DOHH2 (cell line): Measurements from ENCODE around the gene GGA2.

Experiments used
- H3F3A ChIP-seq: fragments of 200-600 bp; sonication (generic), shearing (Covaris generic); 2 replicates; pipeline ENCODE4 v1.6.0; 2016; ENCODE audit warnings: antibody characterized with exemption, mild to moderate bottlenecking; ENCODE audit not compliant: control insufficient read depth, insufficient read depth
- H3K27ac ChIP-seq: fragments of 200-600 bp; sonication (generic); 2 replicates; pipeline ENCODE4 v1.5.1; 2014; ENCODE audit warnings: low read depth, mild to moderate bottlenecking, low read length, moderate library complexity
- H3K27me3 ChIP-seq: fragments of 200-600 bp; sonication (generic); 2 replicates; pipeline ENCODE4 v1.6.1; 2014; ENCODE audit warnings: mild to moderate bottlenecking, low read length, mixed read lengths; ENCODE audit not compliant: control insufficient read depth
- H3K36me3 ChIP-seq: fragments of 200-600 bp; sonication (generic); 2 replicates; pipeline ENCODE4 v1.6.1; 2014; ENCODE audit warnings: mild to moderate bottlenecking, low read length, moderate library complexity, mixed read lengths; ENCODE audit not compliant: control insufficient read depth
- H3K4me1 ChIP-seq: fragments of 200-600 bp; sonication (generic); 2 replicates; pipeline ENCODE4 v1.6.1; 2014; ENCODE audit warnings: mild to moderate bottlenecking, low read length, mixed read lengths; ENCODE audit not compliant: control insufficient read depth
- H3K4me2 ChIP-seq: fragments of 200-600 bp; sonication (generic); 2 replicates; pipeline ENCODE4 v1.6.0; 2014; ENCODE audit warnings: mild to moderate bottlenecking, low read length, moderate library complexity
- H3K4me3 ChIP-seq: fragments of 200-600 bp; sonication (generic); 2 replicates; pipeline ENCODE4 v1.5.1; 2014; ENCODE audit warnings: mild to moderate bottlenecking, low read length, mixed read lengths
- H3K79me2 ChIP-seq: fragments of 200-600 bp; sonication (generic); 2 replicates; pipeline ENCODE4 v1.6.1; 2014; ENCODE audit warnings: mild to moderate bottlenecking, low read length, mixed read lengths; ENCODE audit not compliant: control insufficient read depth
- H3K9me2 ChIP-seq: fragments of 200-600 bp; sonication (generic); replicated peaks from 2 replicates; pipeline ENCODE4 v1.6.1; 2014; ENCODE audit warnings: mild to moderate bottlenecking, low read length, mixed read lengths; ENCODE audit not compliant: control insufficient read depth
- H3K9me3 ChIP-seq: fragments of 200-600 bp; sonication (generic); 2 replicates; pipeline ENCODE4 v1.6.1; 2014; ENCODE audit warnings: antibody characterized with exemption, low read length, mixed read lengths; ENCODE audit not compliant: control insufficient read depth, insufficient read depth
- H4K20me1 ChIP-seq: fragments of 200-600 bp; sonication (generic); 2 replicates; pipeline ENCODE4 v1.6.0; 2014; ENCODE audit warnings: low read depth, mild to moderate bottlenecking, antibody characterized with exemption, low read length, moderate library complexity; ENCODE audit not compliant: control insufficient read depth, insufficient read depth
- EZH2phosphoT487 ChIP-seq: fragments of 200-600 bp; sonication (generic); IDR thresholded peaks from 2 replicates; pipeline ENCODE4 v1.6.1; 2017; ENCODE audit warnings: borderline replicate concordance, mild to moderate bottlenecking, antibody characterized with exemption, low read length, moderate library complexity, mixed read lengths
- TF ChIP-seq, protein P1 (sequence below): fragments of 200-600 bp; sonication (generic); IDR thresholded peaks from one replicate; pipeline ENCODE4 v1.5.1; 2014; ENCODE audit warnings: antibody characterized with exemption, mild to moderate bottlenecking, low read depth, low read length; ENCODE audit not compliant: poor library complexity, severe bottlenecking

The GGA2 gene

GRCh38 chr16:23524886-23525285 lies 14.6 kb upstream of the GGA2 start:
- Histone ChIP-seq H3K4me3 (no peak overlapping the region), H3K9me3 (peaks cover under 1% of the 10 kb centered on the region; the same call in 1 of the 2 replicates), H3K27ac (no peak overlapping the region), H3K9me2 (no peaks in the 10 kb centered on the region), H3K27me3 (no peaks in the 10 kb centered on the region), H3K36me3 (peaks cover 70% of the 10 kb centered on the region), H3K4me2 (no peak overlapping the region), H3F3A (peaks cover 32% of the 10 kb centered on the region), H3K4me1 (peaks cover 44% of the 10 kb centered on the region), H4K20me1 (no peaks in the 10 kb centered on the region), H3K79me2 (peaks cover 4% of the 10 kb centered on the region; the same call in 1 of the 2 replicates)
- TF ChIP-seq, protein P1, sequence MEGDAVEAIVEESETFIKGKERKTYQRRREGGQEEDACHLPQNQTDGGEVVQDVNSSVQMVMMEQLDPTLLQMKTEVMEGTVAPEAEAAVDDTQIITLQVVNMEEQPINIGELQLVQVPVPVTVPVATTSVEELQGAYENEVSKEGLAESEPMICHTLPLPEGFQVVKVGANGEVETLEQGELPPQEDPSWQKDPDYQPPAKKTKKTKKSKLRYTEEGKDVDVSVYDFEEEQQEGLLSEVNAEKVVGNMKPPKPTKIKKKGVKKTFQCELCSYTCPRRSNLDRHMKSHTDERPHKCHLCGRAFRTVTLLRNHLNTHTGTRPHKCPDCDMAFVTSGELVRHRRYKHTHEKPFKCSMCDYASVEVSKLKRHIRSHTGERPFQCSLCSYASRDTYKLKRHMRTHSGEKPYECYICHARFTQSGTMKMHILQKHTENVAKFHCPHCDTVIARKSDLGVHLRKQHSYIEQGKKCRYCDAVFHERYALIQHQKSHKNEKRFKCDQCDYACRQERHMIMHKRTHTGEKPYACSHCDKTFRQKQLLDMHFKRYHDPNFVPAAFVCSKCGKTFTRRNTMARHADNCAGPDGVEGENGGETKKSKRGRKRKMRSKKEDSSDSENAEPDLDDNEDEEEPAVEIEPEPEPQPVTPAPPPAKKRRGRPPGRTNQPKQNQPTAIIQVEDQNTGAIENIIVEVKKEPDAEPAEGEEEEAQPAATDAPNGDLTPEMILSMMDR: no peak
- no peak for TF ChIP-seq EZH2phosphoT487

DNA sequence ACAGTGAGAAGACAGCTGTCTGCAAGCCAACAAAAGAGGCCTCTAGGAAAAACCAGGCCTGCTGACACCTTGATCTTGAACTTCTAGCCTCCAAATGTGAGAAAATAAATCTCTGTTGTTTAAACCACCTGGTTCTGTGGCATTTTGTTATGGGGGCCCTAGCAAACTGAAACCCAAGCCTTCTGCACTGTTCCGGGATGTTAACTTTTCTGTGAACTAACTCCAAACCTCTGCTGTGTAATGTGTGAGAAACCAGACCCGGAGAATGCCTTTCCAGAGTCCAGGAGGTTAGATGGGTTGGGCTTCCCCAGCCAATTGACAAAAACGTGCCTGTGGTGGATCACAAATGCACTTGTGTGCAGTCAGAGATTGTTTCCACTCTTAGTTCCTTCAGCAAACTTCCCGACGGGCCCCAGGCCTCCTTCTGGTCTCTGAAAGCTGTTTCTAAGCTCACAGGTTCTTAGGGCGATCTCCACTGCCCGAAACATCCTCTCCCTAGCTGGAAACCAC lies 13.6 kb upstream of the GGA2 start:
- H3K4me1 ChIP-seq: peaks cover 54% of the 10 kb centered on the region
- H3F3A ChIP-seq: peaks cover 42% of the 10 kb centered on the region
- peak overlapping the region; percentile 100 for H3K27ac ChIP-seq
- H3K4me2 ChIP-seq: no peak overlapping the region
- peaks cover 69% of the 10 kb centered on the region for H3K36me3 ChIP-seq
- no peaks in the 10 kb centered on the region for H3K9me2 ChIP-seq
- peaks cover 6% of the 10 kb centered on the region for H3K9me3 ChIP-seq
- peaks cover 4% of the 10 kb centered on the region; the same call in 1 of the 2 replicates for H3K79me2 ChIP-seq
- TF ChIP-seq, protein P1: no peak
- no peak for TF ChIP-seq EZH2phosphoT487
- no peaks in the 10 kb centered on the region for H3K27me3 ChIP-seq
- no peaks in the 10 kb centered on the region for H4K20me1 ChIP-seq
- no peak overlapping the region for H3K4me3 ChIP-seq

DNA sequence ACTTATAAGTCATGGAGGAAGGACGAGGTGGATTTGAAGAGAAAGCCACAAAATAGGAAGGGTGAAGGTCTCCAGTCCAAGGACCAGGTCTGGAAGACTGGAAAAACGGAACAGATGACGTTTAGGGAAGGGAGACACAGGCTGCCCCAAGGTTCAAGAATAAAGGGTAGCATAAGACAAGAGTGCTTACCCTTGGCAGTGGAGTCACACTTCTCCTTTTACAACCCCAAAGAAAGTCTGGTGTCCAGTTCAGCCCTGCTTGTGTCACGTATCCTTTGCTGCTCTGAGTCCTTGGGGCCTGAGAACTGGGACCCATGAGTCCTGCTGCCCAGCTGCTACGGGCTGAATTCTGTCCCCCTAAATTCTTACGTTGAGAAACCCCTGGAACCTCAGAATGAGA lies 13.0 kb upstream of the GGA2 start:
- peaks cover 4% of the 10 kb centered on the region; the same call in 1 of the 2 replicates for H3K79me2 ChIP-seq
- H3K36me3 ChIP-seq: peaks cover 63% of the 10 kb centered on the region
- H3K9me2 ChIP-seq: no peaks in the 10 kb centered on the region
- TF ChIP-seq, protein P1: no peak
- TF ChIP-seq EZH2phosphoT487: no peak
- peaks cover 45% of the 10 kb centered on the region for H3F3A ChIP-seq
- H4K20me1 ChIP-seq: no peaks in the 10 kb centered on the region
- H3K4me1 ChIP-seq: peaks cover 60% of the 10 kb centered on the region
- H3K9me3 ChIP-seq: peaks cover 6% of the 10 kb centered on the region
- no peak overlapping the region for H3K4me2 ChIP-seq
- peak overlapping the region; percentile 100 for H3K27ac ChIP-seq
- H3K27me3 ChIP-seq: no peaks in the 10 kb centered on the region
- H3K4me3 ChIP-seq: no peak overlapping the region
